DOHH2 (cell line): ENCODE results near the gene EPS8L3.
"Not testable (repeated sequence)": the region's sequence is repeated elsewhere in the genome, so short reads cannot be mapped to it uniquely, and the experiment has no call there.

Source experiments
- H3F3A ChIP-seq: fragments of 200-600 bp; sonication (generic), shearing (Covaris generic); 2 replicates; pipeline ENCODE4 v1.6.0; 2016; ENCODE audit warnings: antibody characterized with exemption, mild to moderate bottlenecking; ENCODE audit not compliant: control insufficient read depth, insufficient read depth
- H3K27ac ChIP-seq: fragments of 200-600 bp; sonication (generic); 2 replicates; pipeline ENCODE4 v1.5.1; 2014; ENCODE audit warnings: low read depth, mild to moderate bottlenecking, low read length, moderate library complexity
- H3K27me3 ChIP-seq: fragments of 200-600 bp; sonication (generic); 2 replicates; pipeline ENCODE4 v1.6.1; 2014; ENCODE audit warnings: mild to moderate bottlenecking, low read length, mixed read lengths; ENCODE audit not compliant: control insufficient read depth
- H3K36me3 ChIP-seq: fragments of 200-600 bp; sonication (generic); 2 replicates; pipeline ENCODE4 v1.6.1; 2014; ENCODE audit warnings: mild to moderate bottlenecking, low read length, moderate library complexity, mixed read lengths; ENCODE audit not compliant: control insufficient read depth
- H3K4me1 ChIP-seq: fragments of 200-600 bp; sonication (generic); 2 replicates; pipeline ENCODE4 v1.6.1; 2014; ENCODE audit warnings: mild to moderate bottlenecking, low read length, mixed read lengths; ENCODE audit not compliant: control insufficient read depth
- H3K4me2 ChIP-seq: fragments of 200-600 bp; sonication (generic); 2 replicates; pipeline ENCODE4 v1.6.0; 2014; ENCODE audit warnings: mild to moderate bottlenecking, low read length, moderate library complexity
- H3K4me3 ChIP-seq: fragments of 200-600 bp; sonication (generic); 2 replicates; pipeline ENCODE4 v1.5.1; 2014; ENCODE audit warnings: mild to moderate bottlenecking, low read length, mixed read lengths
- H3K79me2 ChIP-seq: fragments of 200-600 bp; sonication (generic); 2 replicates; pipeline ENCODE4 v1.6.1; 2014; ENCODE audit warnings: mild to moderate bottlenecking, low read length, mixed read lengths; ENCODE audit not compliant: control insufficient read depth
- H3K9me2 ChIP-seq: fragments of 200-600 bp; sonication (generic); replicated peaks from 2 replicates; pipeline ENCODE4 v1.6.1; 2014; ENCODE audit warnings: mild to moderate bottlenecking, low read length, mixed read lengths; ENCODE audit not compliant: control insufficient read depth
- H3K9me3 ChIP-seq: fragments of 200-600 bp; sonication (generic); 2 replicates; pipeline ENCODE4 v1.6.1; 2014; ENCODE audit warnings: antibody characterized with exemption, low read length, mixed read lengths; ENCODE audit not compliant: control insufficient read depth, insufficient read depth
- H4K20me1 ChIP-seq: fragments of 200-600 bp; sonication (generic); 2 replicates; pipeline ENCODE4 v1.6.0; 2014; ENCODE audit warnings: low read depth, mild to moderate bottlenecking, antibody characterized with exemption, low read length, moderate library complexity; ENCODE audit not compliant: control insufficient read depth, insufficient read depth
- CTCF ChIP-seq: fragments of 200-600 bp; sonication (generic); IDR thresholded peaks from one replicate; pipeline ENCODE4 v1.5.1; 2014; ENCODE audit warnings: antibody characterized with exemption, mild to moderate bottlenecking, low read depth, low read length; ENCODE audit not compliant: poor library complexity, severe bottlenecking
- EZH2phosphoT487 ChIP-seq: fragments of 200-600 bp; sonication (generic); IDR thresholded peaks from 2 replicates; pipeline ENCODE4 v1.6.1; 2017; ENCODE audit warnings: borderline replicate concordance, mild to moderate bottlenecking, antibody characterized with exemption, low read length, moderate library complexity, mixed read lengths

The EPS8L3 gene

DNA sequence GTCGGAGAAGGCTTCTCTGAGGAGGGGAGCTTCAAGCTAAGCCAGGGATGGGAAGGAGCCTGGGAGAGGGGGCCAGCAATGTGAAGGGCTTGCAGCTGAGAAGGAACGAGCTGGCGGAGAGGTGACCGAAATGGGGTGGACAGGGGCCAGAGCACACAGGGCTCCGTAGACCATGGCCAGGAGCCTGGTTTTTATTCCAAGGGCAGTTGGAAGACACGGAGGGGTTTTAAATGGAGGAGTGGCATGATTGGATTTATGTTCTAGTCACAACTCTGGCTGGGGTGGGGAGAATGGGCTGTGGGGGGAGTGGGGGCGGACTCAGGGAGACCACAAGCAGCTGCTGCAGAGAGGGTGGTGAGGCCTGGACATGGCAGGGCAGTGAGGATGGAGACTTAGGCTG lies 5.1 kb upstream of the EPS8L3 start:
- H3K4me1 ChIP-seq, result no peaks in the 10 kb centered on the region
- H3K79me2 ChIP-seq, result no peaks in the 10 kb centered on the region
- no peak overlapping the region for H3K27ac ChIP-seq
- no peaks in the 10 kb centered on the region for H3K36me3 ChIP-seq
- H4K20me1 ChIP-seq, result no peaks in the 10 kb centered on the region
- H3K9me3 ChIP-seq, result no peaks in the 10 kb centered on the region
- no peaks in the 10 kb centered on the region for H3F3A ChIP-seq
- H3K4me2 ChIP-seq, result no peak overlapping the region
- H3K4me3 ChIP-seq, result no peak overlapping the region
- H3K9me2 ChIP-seq, result no peaks in the 10 kb centered on the region
- peaks cover 3% of the 10 kb centered on the region; the same call in 1 of the 2 replicates for H3K27me3 ChIP-seq
- no peak for TF ChIP-seq CTCF
- no peak for TF ChIP-seq EZH2phosphoT487

- H3K4me3 ChIP-seq, result no peak overlapping the region
- H3K9me3 ChIP-seq, result no peaks in the 10 kb centered on the region
- peaks cover 3% of the 10 kb centered on the region; the same call in 1 of the 2 replicates for H3K27me3 ChIP-seq
- H3K4me1 ChIP-seq, result no peaks in the 10 kb centered on the region
- no peaks in the 10 kb centered on the region for H3K36me3 ChIP-seq
- no peak overlapping the region for H3K27ac ChIP-seq
- H4K20me1 ChIP-seq, result no peaks in the 10 kb centered on the region
- no peaks in the 10 kb centered on the region for H3F3A ChIP-seq
- H3K79me2 ChIP-seq, result no peaks in the 10 kb centered on the region
- no peak for TF ChIP-seq CTCF
- no peak for TF ChIP-seq EZH2phosphoT487
- no peaks in the 10 kb centered on the region for H3K9me2 ChIP-seq
- no peak overlapping the region for H3K4me2 ChIP-seq
Observed at GRCh38 chr1:109768335-109768650, 4.6 kb upstream of the EPS8L3 start.

GRCh38 chr1:109767637-109768334 lies 4.1 kb upstream of the EPS8L3 start:
- H3K79me2 ChIP-seq, result no peaks in the 10 kb centered on the region
- no peak for TF ChIP-seq CTCF
- TF ChIP-seq EZH2phosphoT487, result no peak
- H3K4me3 ChIP-seq, result no peak overlapping the region
- H3K9me2 ChIP-seq, result no peaks in the 10 kb centered on the region
- H4K20me1 ChIP-seq, result no peaks in the 10 kb centered on the region
- peaks cover 3% of the 10 kb centered on the region; the same call in 1 of the 2 replicates for H3K27me3 ChIP-seq
- H3K4me2 ChIP-seq, result no peak overlapping the region
- H3K27ac ChIP-seq, result no peak overlapping the region
- no peaks in the 10 kb centered on the region for H3K36me3 ChIP-seq
- no peaks in the 10 kb centered on the region for H3K4me1 ChIP-seq
- H3F3A ChIP-seq, result no peaks in the 10 kb centered on the region
- H3K9me3 ChIP-seq, result no peaks in the 10 kb centered on the region

GRCh38 chr1:109766991-109767636 lies 3.4 kb upstream of the EPS8L3 start:
- not testable (repeated sequence) for H3K27me3 ChIP-seq, H4K20me1 ChIP-seq, H3F3A ChIP-seq, H3K36me3 ChIP-seq, H3K79me2 ChIP-seq, H3K9me2 ChIP-seq, H3K4me3 ChIP-seq, H3K4me2 ChIP-seq, H3K4me1 ChIP-seq, H3K9me3 ChIP-seq, H3K27ac ChIP-seq
